ENCODE results near the gene PRKN. TPM values are rescaled to one million over a fixed set of nuclear protein-coding genes. Genes with fewer than 3 reads are reported as not detected.

The PRKN gene
- total and polyA plus RNA-seq, 2 donors, result 3.5 to 6.5 TPM

DNA sequence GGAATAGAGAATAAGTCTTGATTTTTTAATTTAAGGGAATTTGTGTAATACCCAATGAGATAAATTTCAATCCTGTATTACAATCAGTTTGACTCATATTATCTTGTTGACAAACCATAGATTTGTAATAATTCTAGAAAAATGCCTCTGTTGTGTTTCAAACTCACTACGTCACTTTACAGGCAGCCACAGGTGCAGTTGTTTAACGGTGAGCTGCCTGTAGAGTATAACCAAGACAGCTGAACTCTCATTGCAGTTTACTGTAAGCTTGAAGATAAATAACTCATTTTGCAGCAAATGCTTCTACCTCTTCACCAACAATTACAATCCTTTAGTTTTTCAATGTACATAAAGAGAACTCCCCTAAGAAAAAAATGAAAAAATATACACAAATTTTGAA lies 114.3 kb downstream of the PRKN start:
- Histone ChIP-seq H3K27ac (ENCODE audit: low read depth) (no peak overlapping the region), H3K36me3 (ENCODE audit: insufficient read depth) (no peaks in the 10 kb centered on the region), H3K4me3 (ENCODE audit: low read depth, low read length) (no peak overlapping the region), H3K4me1 (ENCODE audit: insufficient read depth) (no peaks in the 10 kb centered on the region)
- no peak for DNase-seq (ENCODE audit: extremely low spot score)
- 79% methylated on average over 2 of the region's 2 CpGs for WGBS

DNA sequence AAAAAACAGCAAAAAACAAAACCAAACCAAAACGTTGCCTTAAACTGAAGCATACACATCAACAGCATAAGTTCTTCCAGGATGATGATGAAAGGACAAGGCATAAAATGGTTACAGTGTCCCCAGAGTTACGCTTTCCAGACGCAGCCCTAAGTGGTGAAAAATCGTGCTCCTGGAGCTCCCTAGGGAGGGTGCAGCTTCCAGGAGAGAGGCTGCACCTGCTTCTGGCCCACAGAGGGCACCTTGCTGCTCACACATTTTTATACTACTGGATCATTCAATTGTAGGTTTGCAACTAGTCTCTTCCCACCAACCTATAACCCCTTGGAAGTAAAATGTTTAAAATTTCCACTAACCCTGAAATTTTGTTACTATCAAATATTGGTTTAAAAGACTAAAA lies 115.0 kb downstream of the PRKN start:
- Histone ChIP-seq H3K27ac (ENCODE audit: low read depth) (no peak overlapping the region), H3K4me1 (ENCODE audit: insufficient read depth) (no peaks in the 10 kb centered on the region), H3K4me3 (ENCODE audit: low read depth, low read length) (no peak overlapping the region), H3K36me3 (ENCODE audit: insufficient read depth) (no peaks in the 10 kb centered on the region)
- WGBS, result 71% methylated on average over 4 of the region's 4 CpGs
- no peak for DNase-seq (ENCODE audit: extremely low spot score)

DNA sequence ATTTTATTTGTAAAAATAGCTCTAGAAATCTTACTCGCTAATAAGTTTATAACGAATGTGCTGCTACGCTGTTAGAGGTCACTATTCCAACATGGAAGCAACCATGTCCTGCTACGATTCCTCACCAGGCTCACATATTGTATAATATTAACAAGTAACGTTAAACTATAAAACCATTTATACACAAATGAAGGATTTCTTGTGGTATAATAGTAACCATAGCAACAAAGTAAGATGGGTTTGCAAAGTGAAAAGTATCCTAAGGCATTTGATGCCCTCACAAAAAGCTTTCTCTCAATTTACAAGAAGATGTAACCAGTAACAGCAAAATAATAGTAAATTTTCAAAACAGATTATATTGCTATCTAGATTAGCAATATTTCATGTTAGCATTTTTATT lies 117.2 kb downstream of the PRKN start:
- 93% methylated on average over 5 of the region's 5 CpGs for WGBS
- Histone ChIP-seq H3K4me1 (ENCODE audit: insufficient read depth) (no peaks in the 10 kb centered on the region), H3K4me3 (ENCODE audit: low read depth, low read length) (no peak overlapping the region), H3K36me3 (ENCODE audit: insufficient read depth) (no peaks in the 10 kb centered on the region), H3K27ac (ENCODE audit: low read depth) (no peak overlapping the region)
- DNase-seq (ENCODE audit: extremely low spot score), result no peak

DNA sequence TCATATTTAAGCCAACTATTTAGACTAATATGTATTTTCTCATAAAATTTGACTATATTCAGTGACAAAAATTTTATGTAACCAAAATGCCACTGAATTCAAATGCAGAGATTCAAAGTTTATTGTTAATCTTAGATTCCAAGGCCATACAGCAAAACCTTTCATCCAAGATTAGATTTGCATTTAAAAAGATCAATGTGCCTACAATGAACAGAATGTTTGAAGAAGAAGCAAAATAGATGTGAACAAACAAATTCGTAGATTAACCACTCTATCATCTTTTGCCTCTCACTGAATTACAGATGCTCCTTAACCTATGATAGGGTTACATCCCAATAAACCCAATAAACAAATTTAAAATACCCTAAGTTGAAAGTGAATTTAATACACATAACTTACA lies 121.7 kb downstream of the PRKN start:
- H3K36me3 ChIP-seq (ENCODE audit: insufficient read depth), result no peaks in the 10 kb centered on the region
- H3K4me1 ChIP-seq (ENCODE audit: insufficient read depth), result no peaks in the 10 kb centered on the region
- 93% methylated on average over 1 of the region's 1 CpG for WGBS
- H3K27ac ChIP-seq (ENCODE audit: low read depth), result no peak overlapping the region
- DNase-seq (ENCODE audit: extremely low spot score), result no peak
- H3K4me3 ChIP-seq (ENCODE audit: low read depth, low read length), result no peak overlapping the region

DNA sequence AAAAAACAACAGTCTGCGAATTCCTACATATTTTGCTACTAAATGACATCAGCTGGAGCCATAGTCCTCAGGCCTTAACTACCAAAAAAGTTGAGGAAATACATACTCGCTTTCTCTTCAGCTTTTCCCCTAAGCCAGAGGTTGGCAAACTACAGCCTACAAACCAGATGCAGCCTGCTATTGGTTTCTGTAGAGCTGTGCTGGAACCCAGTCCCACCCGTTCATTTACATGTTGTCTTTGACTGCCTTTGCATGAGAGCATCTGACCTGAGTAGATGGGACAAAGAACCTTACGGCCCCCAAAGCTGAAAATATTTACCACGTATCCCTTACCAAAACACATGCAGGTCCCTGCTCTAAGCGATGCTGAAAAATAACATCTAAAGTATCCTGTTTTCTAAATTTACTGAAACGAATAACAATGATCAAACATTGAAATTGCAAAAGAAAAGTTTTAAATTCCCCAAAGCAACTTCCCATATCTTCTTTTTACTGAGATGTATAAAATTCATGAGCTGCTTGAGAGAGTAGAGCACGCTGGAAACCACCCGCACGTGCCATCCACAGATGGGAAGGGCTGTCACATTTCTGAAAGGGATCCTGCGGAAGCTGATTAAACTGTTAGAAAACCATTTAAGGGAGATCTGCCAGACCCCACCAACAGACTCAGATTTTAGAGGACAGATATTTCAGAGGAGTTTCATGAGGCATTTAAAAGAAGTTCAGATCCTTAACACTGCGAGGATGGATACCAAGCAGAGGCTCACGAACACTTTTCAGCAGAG lies 124.1 kb downstream of the PRKN start:
- 91% methylated on average over 13 of the region's 13 CpGs for WGBS
- H3K4me1 ChIP-seq (ENCODE audit: insufficient read depth), result no peaks in the 10 kb centered on the region
- no peak for DNase-seq (ENCODE audit: extremely low spot score)
- H3K36me3 ChIP-seq (ENCODE audit: insufficient read depth), result no peaks in the 10 kb centered on the region
- H3K4me3 ChIP-seq (ENCODE audit: low read depth, low read length), result no peak overlapping the region
- H3K27ac ChIP-seq (ENCODE audit: low read depth), result no peak overlapping the region

DNA sequence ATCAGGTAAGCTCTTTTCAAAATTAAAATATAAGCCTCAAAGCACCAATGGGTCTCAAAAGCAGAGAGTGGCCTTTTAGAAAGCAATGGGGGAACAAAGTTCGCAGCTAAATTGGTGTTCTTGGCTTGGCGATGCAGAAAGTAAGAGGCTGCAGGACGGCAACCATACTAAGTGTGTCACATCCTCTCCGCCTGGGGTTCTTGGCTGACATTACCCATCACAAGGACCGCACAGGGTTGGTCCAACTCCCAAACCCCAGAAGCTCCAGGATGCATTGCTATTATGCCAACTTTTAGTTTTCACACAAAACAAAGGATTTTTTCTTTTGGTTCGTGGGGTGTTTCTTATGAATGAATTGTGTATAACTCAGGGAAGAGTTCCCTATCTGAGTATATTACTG lies 124.8 kb downstream of the PRKN start:
- no peak for DNase-seq (ENCODE audit: extremely low spot score)
- 94% methylated on average over 6 of the region's 6 CpGs for WGBS
- H3K27ac ChIP-seq (ENCODE audit: low read depth), result no peak overlapping the region

DNA sequence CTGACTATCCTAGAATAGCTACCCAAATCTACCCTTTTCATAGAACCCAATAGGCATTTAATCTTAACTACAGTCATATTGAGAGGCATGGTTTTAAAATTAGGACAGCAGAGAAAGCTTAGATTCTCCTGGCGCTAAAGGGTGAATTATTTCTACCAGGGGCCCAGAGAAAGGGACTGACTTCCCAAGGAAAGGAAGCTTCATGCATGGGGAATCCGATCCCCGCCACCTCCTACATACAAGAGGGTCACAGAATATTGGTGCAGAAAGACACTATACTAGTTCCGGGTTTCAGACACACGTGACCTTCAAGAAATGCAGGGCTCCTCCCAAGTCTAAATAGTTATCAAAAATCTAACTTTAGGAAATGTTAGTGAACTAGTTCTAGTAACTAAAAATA lies 130.9 kb downstream of the PRKN start:
- DNase-seq (ENCODE audit: extremely low spot score), result no peak
- no peaks in the 10 kb centered on the region for H3K36me3 ChIP-seq (ENCODE audit: insufficient read depth)
- H3K4me1 ChIP-seq (ENCODE audit: insufficient read depth), result no peaks in the 10 kb centered on the region
- WGBS, result 84% methylated on average over 5 of the region's 5 CpGs
- no peak overlapping the region for H3K4me3 ChIP-seq (ENCODE audit: low read depth, low read length)
- H3K27ac ChIP-seq (ENCODE audit: low read depth), result no peak overlapping the region

More for the DNA sequence above, 124.8 kb downstream of the PRKN start:
- Histone ChIP-seq H3K4me1 (ENCODE audit: insufficient read depth) (no peaks in the 10 kb centered on the region), H3K36me3 (ENCODE audit: insufficient read depth) (no peaks in the 10 kb centered on the region), H3K4me3 (ENCODE audit: low read depth, low read length) (no peak overlapping the region)

DNA sequence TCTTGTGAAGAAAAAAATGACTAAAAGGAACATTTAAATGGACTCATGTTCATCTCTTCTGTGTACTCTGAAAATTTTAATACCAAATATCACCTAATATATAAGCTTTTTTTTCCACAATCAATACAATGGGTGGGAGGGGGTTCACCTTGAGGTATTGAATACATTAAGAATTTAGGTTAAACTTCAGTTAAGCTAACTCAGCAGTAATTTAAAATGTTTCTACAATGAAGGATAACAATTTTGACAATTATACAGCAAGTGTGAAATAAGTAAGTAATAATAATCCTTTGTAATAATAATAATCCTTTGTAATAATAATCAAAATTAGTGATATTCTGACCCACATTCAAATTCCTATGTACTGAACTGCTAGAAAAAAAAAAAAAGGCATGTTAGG lies 136.0 kb downstream of the PRKN start:
- Histone ChIP-seq H3K36me3 (ENCODE audit: insufficient read depth) (no peaks in the 10 kb centered on the region), H3K4me1 (ENCODE audit: insufficient read depth) (no peaks in the 10 kb centered on the region), H3K27ac (ENCODE audit: low read depth) (no peak overlapping the region), H3K4me3 (ENCODE audit: low read depth, low read length) (no peak overlapping the region)
- no peak for DNase-seq (ENCODE audit: extremely low spot score)

DNA sequence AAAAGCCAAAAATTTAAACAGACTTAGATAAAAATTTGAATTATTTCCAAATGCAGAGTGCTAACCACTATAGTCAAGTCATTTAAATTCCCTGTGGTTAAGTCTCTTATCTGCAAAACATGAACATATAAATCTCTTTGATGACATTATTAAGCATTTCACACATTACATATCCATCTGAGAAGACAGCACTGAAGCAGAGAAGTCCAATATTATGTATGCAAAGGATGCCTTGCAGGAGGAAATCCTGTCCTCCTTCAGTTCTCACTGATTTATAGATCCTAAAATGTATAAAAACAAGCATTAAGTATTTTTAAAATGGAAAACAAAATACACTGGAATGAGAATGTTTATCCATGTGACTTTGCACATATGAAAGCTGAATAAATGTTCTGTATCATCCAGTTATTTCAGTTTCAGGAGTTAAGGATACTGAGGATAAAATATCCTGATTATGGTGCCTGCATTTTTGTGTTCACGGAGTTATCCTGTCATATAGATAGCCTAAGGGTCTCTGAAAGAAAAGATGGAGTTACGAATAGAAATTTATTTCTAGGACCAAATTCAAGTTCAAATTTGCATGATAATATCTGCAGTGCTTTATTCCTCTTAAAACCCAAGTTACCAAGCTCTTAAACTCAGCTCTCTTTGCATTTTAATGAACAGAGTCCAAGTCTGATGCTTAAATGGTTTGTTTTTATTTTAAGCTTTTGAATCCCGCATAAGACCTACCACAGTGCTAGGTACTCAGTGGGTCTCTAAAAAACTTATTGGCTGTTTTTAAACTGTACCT lies 145.4 kb downstream of the PRKN start:
- Histone ChIP-seq H3K36me3 (ENCODE audit: insufficient read depth) (no peaks in the 10 kb centered on the region), H3K4me3 (ENCODE audit: low read depth, low read length) (no peak overlapping the region), H3K27ac (ENCODE audit: low read depth) (no peak overlapping the region), H3K4me1 (ENCODE audit: insufficient read depth) (no peaks in the 10 kb centered on the region)
- DNase-seq (ENCODE audit: extremely low spot score), result no peak
- 68% methylated on average over 3 of the region's 3 CpGs for WGBS

DNA sequence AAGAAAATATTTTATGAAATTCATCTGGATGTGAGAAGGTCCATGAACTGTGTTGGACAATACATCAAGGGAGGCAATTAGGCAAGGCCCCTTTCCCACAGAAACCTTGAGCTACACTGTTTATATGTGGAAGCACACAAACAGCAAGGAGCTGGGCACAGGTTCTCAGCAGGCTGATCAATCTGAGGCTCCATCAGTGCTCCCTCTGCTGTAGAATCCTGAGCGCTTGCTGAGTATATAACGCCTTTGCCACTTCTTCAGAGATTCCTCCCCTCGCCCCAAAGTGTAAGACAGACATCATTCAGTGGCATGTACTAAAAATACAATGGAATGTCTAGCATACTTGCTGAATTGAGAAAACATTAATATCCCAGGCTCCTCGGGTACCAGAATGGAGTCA lies 146.9 kb downstream of the PRKN start:
- WGBS, result 89% methylated on average over 4 of the region's 4 CpGs
- Histone ChIP-seq H3K36me3 (ENCODE audit: insufficient read depth) (no peaks in the 10 kb centered on the region), H3K4me1 (ENCODE audit: insufficient read depth) (no peaks in the 10 kb centered on the region), H3K4me3 (ENCODE audit: low read depth, low read length) (no peak overlapping the region), H3K27ac (ENCODE audit: low read depth) (no peak overlapping the region)
- DNase-seq (ENCODE audit: extremely low spot score), result no peak

DNA sequence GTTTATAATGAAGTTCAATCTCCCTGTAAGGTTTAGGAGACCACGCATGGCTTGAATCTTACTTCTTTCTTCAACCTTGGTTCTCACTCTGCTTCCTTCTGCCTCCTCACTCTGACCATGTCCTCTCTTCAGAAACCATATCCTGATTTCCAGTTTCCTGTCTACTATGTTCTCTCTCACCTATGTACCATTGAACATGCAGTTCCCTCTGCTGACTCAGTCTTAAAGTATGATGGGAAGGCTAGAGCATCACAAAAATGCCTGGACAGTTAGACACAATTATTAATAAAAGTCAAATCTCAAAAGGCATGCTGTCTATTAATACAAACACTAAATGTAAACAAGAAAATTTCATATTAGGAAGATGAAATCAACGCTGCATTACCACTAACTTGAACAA lies 151.6 kb downstream of the PRKN start:
- Histone ChIP-seq H3K27ac (ENCODE audit: low read depth) (no peak overlapping the region), H3K4me1 (ENCODE audit: insufficient read depth) (no peaks in the 10 kb centered on the region), H3K36me3 (ENCODE audit: insufficient read depth) (no peaks in the 10 kb centered on the region), H3K4me3 (ENCODE audit: low read depth, low read length) (no peak overlapping the region)
- DNase-seq (ENCODE audit: extremely low spot score), result no peak
- 98% methylated on average over 2 of the region's 2 CpGs for WGBS

DNA sequence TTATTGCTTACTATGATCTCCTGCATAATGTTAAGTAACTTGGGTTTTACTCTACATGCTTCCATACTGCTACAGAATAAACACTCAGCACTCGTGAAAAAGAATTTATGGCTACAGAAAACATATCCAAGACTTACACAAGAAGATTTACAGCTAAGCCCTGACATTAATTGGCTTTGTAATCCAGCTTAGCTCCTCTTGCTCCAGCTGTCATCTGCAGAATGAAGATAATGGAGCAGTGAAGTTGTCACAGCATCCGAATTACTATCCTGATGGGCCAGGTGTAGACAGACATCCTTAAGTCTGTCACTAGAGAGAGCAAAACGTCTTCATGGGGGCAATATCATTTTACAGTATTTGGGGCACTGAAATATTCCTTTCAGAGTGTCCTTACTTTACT lies 155.3 kb downstream of the PRKN start:
- no peak overlapping the region for H3K4me3 ChIP-seq (ENCODE audit: low read depth, low read length)
- DNase-seq (ENCODE audit: extremely low spot score), result no peak
- 16% methylated on average over 3 of the region's 3 CpGs for WGBS
- no peak overlapping the region for H3K27ac ChIP-seq (ENCODE audit: low read depth)
- H3K4me1 ChIP-seq (ENCODE audit: insufficient read depth), result no peaks in the 10 kb centered on the region
- no peaks in the 10 kb centered on the region for H3K36me3 ChIP-seq (ENCODE audit: insufficient read depth)

DNA sequence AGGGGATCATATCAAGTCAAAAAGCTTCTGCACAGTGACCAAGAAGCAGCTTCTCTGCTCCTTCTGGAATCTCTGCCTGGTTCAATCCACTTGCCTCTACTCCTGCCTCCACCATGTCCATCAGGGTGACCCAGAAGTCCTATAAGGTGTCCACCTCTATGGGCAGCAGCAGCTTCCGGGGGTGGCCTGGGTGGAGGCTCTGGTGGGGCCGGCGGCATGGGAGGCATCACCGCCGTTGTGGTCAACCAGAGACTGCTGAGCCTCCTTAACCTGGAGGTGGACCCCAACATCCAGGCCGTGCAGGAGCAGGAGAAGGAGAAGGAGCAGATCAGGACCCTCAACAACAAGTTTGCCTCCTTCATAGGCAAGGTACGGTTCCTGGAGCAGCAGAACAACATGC lies 159.3 kb downstream of the PRKN start:
- no peak overlapping the region for H3K4me3 ChIP-seq (ENCODE audit: low read depth, low read length)
- H3K36me3 ChIP-seq (ENCODE audit: insufficient read depth), result no peaks in the 10 kb centered on the region
- no peaks in the 10 kb centered on the region for H3K4me1 ChIP-seq (ENCODE audit: insufficient read depth)
- H3K27ac ChIP-seq (ENCODE audit: low read depth), result no peak overlapping the region
- WGBS, result 97% methylated on average over 7 of the region's 7 CpGs
- no peak for DNase-seq (ENCODE audit: extremely low spot score)

DNA sequence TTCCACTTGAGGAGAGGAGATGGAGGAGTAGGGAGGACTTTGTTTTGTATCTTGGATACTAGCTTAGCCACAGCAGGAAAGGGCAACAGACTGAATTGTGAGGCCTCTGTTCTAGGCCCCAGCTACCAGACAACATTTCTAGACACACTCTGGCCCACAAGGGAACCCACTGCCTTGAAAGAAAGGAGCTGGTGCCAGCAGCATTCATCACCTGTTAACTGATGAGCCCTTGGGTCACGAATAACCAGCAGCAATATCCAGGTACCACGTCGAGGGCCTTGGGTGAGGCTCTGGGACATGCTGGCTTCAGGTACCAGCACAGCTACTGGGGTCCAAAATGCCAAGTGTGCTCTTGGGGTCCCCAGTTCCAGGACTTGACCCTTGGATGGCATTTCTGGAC lies 165.5 kb downstream of the PRKN start:
- WGBS, result 95% methylated on average over 3 of the region's 3 CpGs
- Histone ChIP-seq H3K36me3 (ENCODE audit: insufficient read depth) (no peaks in the 10 kb centered on the region), H3K4me3 (ENCODE audit: low read depth, low read length) (no peak overlapping the region), H3K27ac (ENCODE audit: low read depth) (no peak overlapping the region), H3K4me1 (ENCODE audit: insufficient read depth) (no peaks in the 10 kb centered on the region)
- DNase-seq (ENCODE audit: extremely low spot score), result no peak
